Suprapubic skin (tissue), 4 donors: ENCODE measurements around the gene DEDD2. TPM values are rescaled to one million over a fixed set of nuclear protein-coding genes. Genes with fewer than 3 reads are reported as not detected.

Experiments
- DNase-seq, 2 donors: peaks; one replicate each; pipeline ENCODE4 v3.0.0-alpha.2; 2019; ENCODE audit warnings: low spot score in 2 of 2
- H3K27ac ChIP-seq: fragments of 200-600 bp; sonication (generic); one replicate; pipeline ENCODE4 v1.5.1; 2019
- H3K27me3 ChIP-seq: fragments of 200-600 bp; sonication (generic); one replicate; pipeline ENCODE4 v1.5.1; 2019
- H3K36me3 ChIP-seq: fragments of 200-600 bp; sonication (generic); one replicate; pipeline ENCODE4 v1.5.1; 2019
- H3K4me1 ChIP-seq: fragments of 200-600 bp; sonication (generic); one replicate; pipeline ENCODE4 v1.5.1; 2019
- H3K4me3 ChIP-seq: fragments of 200-600 bp; sonication (generic); one replicate; pipeline ENCODE4 v1.5.1; 2019; ENCODE audit warnings: mild to moderate bottlenecking
- H3K9me3 ChIP-seq: fragments of 200-600 bp; sonication (generic); one replicate; pipeline ENCODE4 v1.5.1; 2019
- CTCF ChIP-seq, 2 donors: fragments of 200-600 bp in 1 of 2; fragments of 450-650 bp in 1 of 2; sonication (generic) in 1 of 2; IDR thresholded peaks; one replicate each; pipeline ENCODE4 v1.5.1; 2016 to 2019; ENCODE audit warnings: antibody characterized with exemption in 2 of 2, mild to moderate bottlenecking in 1 of 2, moderate library complexity in 1 of 2
- EP300 ChIP-seq: sonication (generic); formaldehyde crosslinking; IDR thresholded peaks from one replicate; pipeline ENCODE4 v1.6.1; 2017; ENCODE audit warnings: antibody characterized with exemption
- POLR2A ChIP-seq, 2 donors: fragments of 450-650 bp; IDR thresholded peaks; one replicate each; pipeline ENCODE4 v1.6.1; 2017; ENCODE audit warnings: antibody characterized with exemption in 2 of 2, mild to moderate bottlenecking in 2 of 2, moderate library complexity in 2 of 2
- POLR2AphosphoS5 ChIP-seq, 3 donors: sonication (generic); formaldehyde crosslinking; IDR thresholded peaks; one replicate each; pipeline ENCODE4 v1.6.1; 2017; ENCODE audit warnings: antibody characterized with exemption in 3 of 3
- WGBS: methylation state at CpG from one replicate; pipeline ENCODE4 v1.1.5; 2018; 5-methylcytosine and 5-hydroxymethylcytosine counted together
- total RNA-seq, 4 donors: library from RNA; depleted of rRNA; stranded (reverse); fragments of >200 nt; gene quantifications; one replicate each; pipeline ENCODE4 v1.1.0, GENCODE V29; 2016

DEDD2 gene
- total RNA-seq, 4 donors from 2014 or later: 51.3 to 78.9 (median 65.6) TPM

- no peak for DNase-seq
- TF ChIP-seq EP300 (no peak), POLR2AphosphoS5 (IDR thresholded peaks at IDR 0.05) (no peak), CTCF (IDR thresholded peaks at IDR 0.05) (no peak), POLR2A (IDR thresholded peaks at IDR 0.05) (no peak)
- Histone ChIP-seq H3K27me3 (no peaks in the 10 kb centered on the region), H3K4me3 (peak overlapping the region; percentile 62), H3K9me3 (no peaks in the 10 kb centered on the region), H3K4me1 (peaks cover 52% of the 10 kb centered on the region), H3K36me3 (peaks cover 20% of the 10 kb centered on the region), H3K27ac (no peak overlapping the region)
- WGBS: 100% methylated on average over 3 of the region's 3 CpGs
Observed at GRCh38 chr19:42241279-42241678, 23.8 kb upstream of the DEDD2 start.

GRCh38 chr19:42239544-42240220, 22.2 kb upstream of the DEDD2 start:
- Histone ChIP-seq H3K9me3 (no peaks in the 10 kb centered on the region), H3K4me3 (no peak overlapping the region), H3K27me3 (no peaks in the 10 kb centered on the region), H3K27ac (no peak overlapping the region), H3K36me3 (peaks cover 36% of the 10 kb centered on the region), H3K4me1 (peaks cover 36% of the 10 kb centered on the region)
- 90% methylated on average over 10 of the region's 10 CpGs for WGBS
- DNase-seq: no peak
- TF ChIP-seq EP300: no peak
- TF ChIP-seq POLR2A (IDR thresholded peaks at IDR 0.05): no peak
- no peak for TF ChIP-seq CTCF (IDR thresholded peaks at IDR 0.05)
- no peak for TF ChIP-seq POLR2AphosphoS5 (IDR thresholded peaks at IDR 0.05)

- H3K9me3 ChIP-seq: no peaks in the 10 kb centered on the region
- no peak overlapping the region for H3K4me3 ChIP-seq
- 70% methylated on average over 5 of the region's 5 CpGs for WGBS
- no peak overlapping the region for H3K27ac ChIP-seq
- H3K27me3 ChIP-seq: no peaks in the 10 kb centered on the region
- H3K36me3 ChIP-seq: peaks cover 81% of the 10 kb centered on the region
- peaks cover 5% of the 10 kb centered on the region for H3K4me1 ChIP-seq
- no peak for TF ChIP-seq POLR2AphosphoS5 (IDR thresholded peaks at IDR 0.05)
- TF ChIP-seq CTCF (IDR thresholded peaks at IDR 0.05): no peak
- TF ChIP-seq POLR2A (IDR thresholded peaks at IDR 0.05): no peak
- TF ChIP-seq EP300: no peak
- no peak for DNase-seq
Observed at GRCh38 chr19:42235181-42235580, 17.7 kb upstream of the DEDD2 start.

- Histone ChIP-seq H3K4me1 (no peaks in the 10 kb centered on the region), H3K9me3 (no peaks in the 10 kb centered on the region), H3K36me3 (peaks cover 85% of the 10 kb centered on the region), H3K27me3 (no peaks in the 10 kb centered on the region), H3K4me3 (no peak overlapping the region), H3K27ac (no peak overlapping the region)
- DNase-seq: no peak
- TF ChIP-seq POLR2AphosphoS5 (IDR thresholded peaks at IDR 0.05): no peak
- TF ChIP-seq POLR2A (IDR thresholded peaks at IDR 0.05): no peak
- TF ChIP-seq CTCF (IDR thresholded peaks at IDR 0.05): no peak
- no peak for TF ChIP-seq EP300
- 86% methylated on average over 9 of the region's 11 CpGs for WGBS
Observed at GRCh38 chr19:42234364-42234763, 16.9 kb upstream of the DEDD2 start.

- WGBS: 95% methylated on average over 6 of the region's 6 CpGs
- H3K36me3 ChIP-seq: peaks cover 87% of the 10 kb centered on the region
Observed at GRCh38 chr19:42233678-42234292, 16.3 kb upstream of the DEDD2 start.

More at GRCh38 chr19:42233678-42234292, 16.3 kb upstream of the DEDD2 start:
- TF ChIP-seq EP300: no peak
- TF ChIP-seq POLR2A (IDR thresholded peaks at IDR 0.05): no peak
- no peak for TF ChIP-seq CTCF (IDR thresholded peaks at IDR 0.05)
- no peak for TF ChIP-seq POLR2AphosphoS5 (IDR thresholded peaks at IDR 0.05)
- H3K9me3 ChIP-seq: no peaks in the 10 kb centered on the region
- no peaks in the 10 kb centered on the region for H3K4me1 ChIP-seq
- H3K4me3 ChIP-seq: no peak overlapping the region
- H3K27me3 ChIP-seq: no peaks in the 10 kb centered on the region
- DNase-seq: no peak
- no peak overlapping the region for H3K27ac ChIP-seq
